CD4-positive, alpha-beta T cell treated with Interferon gamma for 1 hour (primary cell): ENCODE results near the gene HDAC9.

ENCODE experiments used
- DNase-seq: peaks from one replicate; pipeline ENCODE4 v3.0.0-alpha.2; 2020

The HDAC9 gene

DNA sequence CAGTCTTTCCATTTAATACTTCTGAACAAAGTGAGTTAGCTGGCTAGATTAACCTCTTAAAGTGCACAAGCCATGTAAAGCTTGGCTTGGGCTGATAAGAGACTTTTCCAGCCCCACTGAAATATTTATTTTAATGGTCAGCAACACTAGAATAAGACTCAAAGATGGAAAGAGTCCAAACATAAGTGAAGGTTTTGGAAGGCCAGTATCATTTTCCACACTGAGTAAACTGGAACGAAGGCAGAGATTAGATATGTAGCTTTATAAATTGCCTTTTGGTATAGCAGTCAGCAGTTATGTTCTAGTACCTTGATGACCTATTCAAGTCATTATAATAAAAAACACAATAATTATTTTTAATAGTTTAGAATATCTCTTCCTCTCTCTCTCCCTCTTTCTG lies 102.2 kb downstream of the HDAC9 start:
- no peak for DNase-seq

- DNase-seq: no peak
These were observed 111.5 kb downstream of the HDAC9 start for GRCh38 chr7:18607025-18607424.

DNA sequence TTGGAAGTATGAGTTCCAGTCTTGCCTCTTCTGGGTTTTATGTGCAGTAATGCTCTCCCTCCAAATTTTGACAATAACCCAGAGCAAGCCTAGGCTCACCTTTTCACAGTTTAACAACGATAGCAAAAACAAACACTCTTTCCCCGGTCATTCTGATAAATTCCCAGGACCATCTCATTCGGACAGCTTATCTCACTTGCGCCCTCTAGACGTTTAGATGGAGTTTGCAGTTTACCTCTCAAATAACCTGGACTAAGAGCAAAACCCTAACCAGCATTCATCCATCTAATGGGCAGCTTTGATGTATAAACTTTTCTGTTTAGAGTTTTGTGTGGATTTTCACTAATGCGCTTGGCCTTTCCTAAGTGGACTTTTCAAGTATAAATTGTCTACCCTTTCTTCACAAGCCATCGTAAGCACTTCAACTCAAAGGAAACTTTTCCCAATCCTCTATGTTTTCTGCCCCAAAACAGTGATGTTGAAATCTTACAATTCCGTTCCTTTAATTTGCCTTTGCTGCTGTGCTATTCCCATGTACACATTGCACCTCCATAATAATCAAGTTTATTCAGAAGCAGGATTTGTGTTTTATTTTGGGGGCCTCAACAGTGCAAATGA lies 114.9 kb downstream of the HDAC9 start:
- no peak for DNase-seq

DNA sequence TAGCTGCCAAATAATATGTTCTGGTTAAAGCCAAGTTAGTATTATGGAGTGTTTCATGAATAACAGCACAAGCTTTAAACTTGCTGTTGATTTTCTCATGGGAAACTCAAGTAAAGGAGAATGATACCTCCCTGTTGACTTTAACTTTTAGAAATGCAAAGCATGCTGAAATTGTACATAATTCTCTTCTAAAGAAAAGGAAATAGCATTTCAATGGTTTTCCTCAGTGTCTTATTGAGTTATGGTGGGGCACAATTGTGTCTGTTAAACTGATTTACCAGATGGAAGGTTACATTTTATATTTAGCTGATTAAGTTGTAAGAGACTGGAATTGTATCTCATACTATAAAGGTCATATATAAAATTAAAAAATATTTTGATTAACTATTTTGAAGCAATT lies 119.3 kb downstream of the HDAC9 start:
- no peak for DNase-seq

- no peak for DNase-seq
These were observed 123.8 kb downstream of the HDAC9 start for GRCh38 chr7:18619311-18619710.

DNA sequence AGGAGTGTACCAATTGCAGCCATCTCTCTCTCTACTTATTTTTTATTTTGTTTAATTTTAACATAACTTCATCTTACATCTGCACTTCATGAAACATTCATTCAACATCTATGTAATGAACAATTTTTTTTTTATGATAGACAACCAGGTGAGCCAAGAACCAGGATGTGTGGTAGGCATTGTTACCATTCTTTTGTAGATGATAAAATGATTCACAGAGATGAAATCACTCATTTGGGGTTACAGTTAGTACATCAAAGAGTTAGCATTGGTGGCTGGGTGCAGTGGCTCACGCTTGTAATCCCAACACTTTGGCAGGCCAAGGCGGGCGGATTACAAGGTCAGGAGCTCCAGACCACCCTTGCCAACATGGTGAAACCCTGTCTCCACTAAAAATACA lies 127.8 kb downstream of the HDAC9 start:
- DNase-seq: no peak

DNA sequence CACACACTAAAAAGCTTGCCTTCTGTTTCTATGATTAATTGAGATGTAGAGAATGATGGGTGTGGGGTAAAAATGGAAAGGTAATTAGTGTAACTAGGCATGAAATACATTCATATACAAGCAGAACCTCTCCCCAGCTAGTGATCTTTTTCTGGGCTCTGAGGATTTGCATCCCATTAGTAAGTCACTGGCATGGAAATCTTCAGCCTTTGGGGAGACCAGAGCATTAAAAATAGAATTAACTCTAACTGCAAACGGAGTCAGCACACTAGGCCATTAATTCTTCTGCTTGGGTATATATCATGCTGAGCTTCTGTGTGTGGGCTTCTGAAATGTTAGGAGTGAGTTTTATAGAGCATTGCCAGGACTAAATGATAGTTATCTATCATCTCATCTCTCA lies 128.9 kb downstream of the HDAC9 start:
- DNase-seq: no peak

GRCh38 chr7:18626086-18626485 lies 130.5 kb downstream of the HDAC9 start:
- DNase-seq: no peak

DNA sequence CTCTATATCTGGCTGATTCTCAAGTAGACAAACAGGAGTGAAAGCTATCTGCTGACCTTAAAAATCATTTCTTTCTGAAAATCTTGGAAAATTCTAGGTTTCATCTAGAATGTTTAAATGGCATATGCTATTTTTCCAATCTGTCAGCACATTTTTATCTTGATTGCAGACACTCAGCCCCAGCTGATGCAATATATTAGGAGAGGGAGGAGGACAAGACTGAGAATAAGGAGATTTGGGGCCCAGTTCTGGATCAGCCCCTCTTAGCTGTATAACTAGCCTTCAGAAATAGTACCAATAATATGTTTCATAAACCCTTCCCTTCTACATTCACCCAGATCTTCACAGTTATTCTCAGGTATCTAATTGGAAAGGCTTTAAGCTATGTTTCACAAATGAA lies 131.2 kb downstream of the HDAC9 start:
- no peak for DNase-seq

- DNase-seq: no peak
These were observed 142.0 kb downstream of the HDAC9 start for GRCh38 chr7:18637516-18637915.

DNA sequence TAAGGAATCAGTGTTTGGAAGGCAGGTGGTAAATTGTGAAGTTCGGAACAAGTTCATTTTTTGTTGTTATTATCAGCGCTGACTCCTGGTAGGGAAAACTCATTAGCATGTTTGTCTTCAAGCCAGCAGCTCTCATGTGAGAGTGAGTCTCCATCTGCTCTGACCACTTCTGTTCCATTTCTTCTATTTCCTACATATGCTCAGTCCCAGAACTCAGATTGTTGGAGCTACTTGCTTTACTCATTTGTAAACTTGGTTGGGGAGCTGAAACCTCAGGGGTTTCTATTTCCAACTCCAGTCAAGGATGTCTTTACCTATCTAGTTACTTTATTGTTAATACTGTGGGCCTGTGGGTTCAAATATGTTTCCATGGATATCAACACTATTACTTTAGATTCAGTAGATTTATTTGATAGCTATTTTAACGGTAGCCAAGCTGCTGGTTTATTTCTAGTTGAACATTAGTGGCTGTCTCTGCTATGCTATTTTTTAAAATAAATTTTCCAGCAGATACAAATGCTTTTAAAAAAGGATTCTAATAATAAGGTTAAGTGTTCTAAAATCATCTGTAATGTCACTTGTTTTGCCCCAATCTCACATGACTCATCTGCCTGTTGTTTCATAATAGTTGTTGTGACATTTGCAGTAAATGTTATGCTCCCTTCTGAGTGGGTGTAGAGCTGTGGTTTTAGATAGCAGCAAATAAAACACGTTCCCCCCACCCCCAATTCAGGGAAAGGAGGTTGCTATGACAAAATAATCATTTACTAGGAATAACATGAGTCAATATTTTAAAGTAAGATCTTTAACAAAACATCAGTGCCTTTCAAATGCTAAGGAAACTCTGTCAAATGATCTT lies 143.3 kb downstream of the HDAC9 start:
- DNase-seq: peak; percentile 38

GRCh38 chr7:18639711-18640110 lies 144.2 kb downstream of the HDAC9 start:
- DNase-seq: no peak

DNA sequence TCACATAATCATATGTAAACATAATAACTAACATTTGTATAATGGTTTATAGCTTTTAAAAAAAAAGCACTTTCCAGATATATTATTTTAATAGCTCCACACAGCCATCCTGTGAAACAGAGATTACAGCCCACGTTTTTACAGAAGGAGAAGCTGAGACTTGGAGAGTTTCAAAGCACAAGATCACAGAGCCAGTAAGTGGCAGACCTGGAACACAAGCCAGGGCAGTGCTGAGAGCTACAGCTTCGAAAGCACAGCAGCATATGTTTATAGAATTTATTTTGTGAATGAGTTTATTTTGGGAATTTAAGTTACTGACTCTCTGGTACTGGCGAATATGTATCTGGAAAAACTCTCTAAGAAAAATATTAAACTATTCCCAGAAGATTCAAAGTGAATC lies 149.4 kb downstream of the HDAC9 start:
- DNase-seq: no peak

DNA sequence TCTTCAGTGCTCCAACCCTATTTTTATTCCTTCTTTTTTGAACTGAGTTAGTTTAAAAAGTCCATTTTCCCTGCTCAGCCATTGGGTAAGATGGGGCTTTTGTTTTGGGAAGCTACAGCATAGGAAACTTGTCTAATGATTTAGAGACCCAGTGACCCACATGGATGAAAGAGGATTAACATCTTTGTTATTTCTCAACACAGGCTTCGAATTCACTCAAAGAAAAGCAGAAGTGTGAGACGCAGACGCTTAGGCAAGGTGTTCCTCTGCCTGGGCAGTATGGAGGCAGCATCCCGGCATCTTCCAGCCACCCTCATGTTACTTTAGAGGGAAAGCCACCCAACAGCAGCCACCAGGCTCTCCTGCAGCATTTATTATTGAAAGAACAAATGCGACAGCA lies 152.0 kb downstream of the HDAC9 start:
- no peak for DNase-seq

GRCh38 chr7:18648849-18649758 lies 153.6 kb downstream of the HDAC9 start:
- no peak for DNase-seq

GRCh38 chr7:18653381-18654155 lies 158.0 kb downstream of the HDAC9 start:
- DNase-seq: no peak

GRCh38 chr7:18654709-18655108 lies 159.2 kb downstream of the HDAC9 start:
- DNase-seq: no peak

DNA sequence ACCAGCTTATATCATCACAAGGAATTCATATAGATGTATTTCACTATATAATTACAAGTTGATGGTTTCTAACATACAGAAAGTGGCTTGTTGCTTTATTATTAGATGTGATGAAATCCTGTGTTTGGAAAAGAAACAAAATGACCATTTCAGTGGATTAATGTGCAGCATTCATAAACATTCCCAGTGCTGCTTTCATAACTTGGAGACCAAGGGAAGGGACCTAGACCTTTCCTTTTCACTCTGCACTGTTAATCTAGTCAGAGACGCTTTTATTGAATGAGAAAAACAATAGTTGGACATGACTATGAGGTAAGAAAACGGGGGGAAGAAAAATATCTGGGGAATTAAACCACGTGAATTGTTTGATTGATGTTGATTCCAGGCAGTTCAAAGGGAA lies 160.0 kb downstream of the HDAC9 start:
- DNase-seq: no peak

DNA sequence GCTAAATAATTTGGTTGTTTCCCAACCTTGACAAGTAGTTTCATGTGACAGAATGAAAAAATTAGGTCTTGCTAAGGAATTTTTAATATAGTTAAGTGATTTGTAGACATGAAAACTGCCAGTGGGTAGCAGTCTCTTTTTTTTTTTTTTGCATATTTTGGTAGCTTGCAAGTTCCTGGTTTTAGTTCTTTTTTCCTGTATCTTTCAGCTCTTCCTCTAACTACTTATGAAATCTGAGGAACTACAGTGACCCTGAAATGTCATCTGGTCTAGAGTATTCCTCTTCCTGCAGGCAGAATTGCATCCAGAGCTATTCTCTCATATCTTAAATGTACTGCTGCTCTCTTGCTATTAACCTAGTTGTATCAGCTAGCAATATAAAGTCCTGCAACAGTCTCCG lies 160.4 kb downstream of the HDAC9 start:
- no peak for DNase-seq

DNA sequence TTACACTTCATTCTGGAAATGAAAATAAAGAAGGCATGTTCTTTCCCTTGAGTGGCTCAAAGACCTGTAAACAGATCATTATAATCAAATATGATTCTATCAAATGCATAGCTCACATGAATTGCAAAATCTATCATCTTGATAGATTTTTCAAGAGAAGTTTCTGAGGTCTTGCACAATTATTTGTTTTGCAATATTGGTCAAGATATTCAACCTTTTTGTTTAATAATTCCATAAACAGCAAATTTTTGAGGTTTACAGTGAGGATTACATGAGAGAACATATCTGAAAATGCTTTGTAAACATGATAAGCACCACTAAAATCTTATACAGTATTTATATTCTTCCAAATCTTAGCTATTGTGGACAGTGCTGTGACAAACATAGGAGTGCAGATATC lies 160.8 kb downstream of the HDAC9 start:
- DNase-seq: no peak

GRCh38 chr7:18659746-18660145 lies 164.2 kb downstream of the HDAC9 start:
- DNase-seq: no peak

GRCh38 chr7:18663321-18663720 lies 167.8 kb downstream of the HDAC9 start:
- DNase-seq: no peak
